GM18951 (cell line): ENCODE results near the gene BEND5.

Experiments
- POLR2A ChIP-seq: IDR thresholded peaks from 4 replicates; pipeline ENCODE4 v1.6.1; 2011; ENCODE audit warnings: mild to moderate bottlenecking; ENCODE audit not compliant: insufficient read length, insufficient read depth; ENCODE audit errors: extremely low read depth
- in situ Hi-C: fragments of 300-500 bp; cut with MboI; formaldehyde crosslinking; loops from one replicate; pipeline ENCODE4 v1.12.0; 2022; ENCODE audit warnings: low sequenced_read_pairs, mixed read lengths, inconsistent platforms; ENCODE audit not compliant: unreplicated experiment

The BEND5 gene

DNA sequence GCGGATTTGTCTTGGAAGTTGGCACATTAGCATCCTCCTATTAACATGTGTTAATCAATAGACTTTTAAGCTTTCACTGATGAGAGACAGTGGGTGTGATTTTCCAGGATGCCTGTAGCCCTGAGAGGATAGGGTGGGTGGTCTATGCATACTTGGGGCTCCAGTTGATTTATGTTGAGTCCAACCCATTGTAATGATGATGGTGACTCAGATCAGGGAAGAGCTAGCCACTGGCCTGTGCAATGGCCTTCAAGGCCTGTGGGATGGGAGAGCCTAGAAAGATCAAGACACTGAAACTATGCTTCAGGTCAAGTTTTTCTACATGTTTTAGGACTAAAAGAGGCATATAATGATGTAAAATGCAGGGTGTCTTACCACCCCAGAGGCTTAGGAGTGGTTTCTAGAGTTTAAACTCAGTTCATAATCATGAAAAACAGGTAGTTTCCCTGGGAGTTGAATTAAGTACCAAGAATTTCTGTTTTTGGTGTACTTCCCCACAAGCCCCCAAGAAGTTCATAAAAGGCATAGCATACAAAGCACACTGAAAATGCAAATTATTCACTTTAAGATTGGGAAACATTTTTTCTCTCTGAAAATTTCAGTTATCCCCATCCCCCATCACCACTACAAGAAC is 19.9 kb downstream of the BEND5 start:
- TF ChIP-seq POLR2A = no peak
- in situ Hi-C loops = no loop called here

DNA sequence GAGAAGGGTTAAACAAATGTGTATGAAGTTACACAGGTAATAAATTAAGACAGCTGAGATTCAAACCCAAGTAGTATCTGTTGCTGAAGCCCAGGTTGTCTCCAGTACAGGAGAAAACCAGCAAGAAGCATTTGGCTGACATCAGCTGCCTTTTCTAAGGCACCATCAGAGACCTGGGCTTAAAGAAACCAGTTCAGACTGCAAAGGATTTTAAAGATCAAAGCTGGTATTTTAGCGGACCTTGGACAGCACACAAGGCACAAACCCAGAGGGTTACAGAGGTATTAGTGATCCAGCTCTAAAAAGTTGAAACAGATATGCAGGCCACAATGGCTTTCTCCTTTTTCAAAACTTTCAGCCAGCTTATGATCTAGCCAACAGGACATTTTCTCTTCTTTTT is 23.4 kb downstream of the BEND5 start:
- in situ Hi-C loops = no loop called here
- TF ChIP-seq POLR2A = no peak

DNA sequence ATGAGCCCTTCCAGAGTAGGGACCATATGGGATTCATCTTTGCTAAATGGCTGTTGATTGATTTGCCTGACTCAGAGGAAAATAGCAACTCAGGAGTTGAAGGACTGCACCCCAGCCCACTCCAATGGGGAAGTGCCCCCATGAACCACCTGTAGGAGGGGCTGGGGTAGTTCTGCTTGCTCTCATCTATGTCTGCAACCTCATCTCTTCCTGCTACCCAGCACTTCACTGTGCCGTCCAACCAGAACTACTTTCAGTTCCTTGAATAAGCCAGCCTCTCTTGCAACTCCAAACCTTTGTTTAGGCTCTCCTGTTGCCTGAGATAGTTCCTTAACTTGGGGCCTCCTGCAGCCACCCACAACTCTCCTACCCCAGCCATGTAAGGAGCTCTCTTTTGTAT is 26.6 kb downstream of the BEND5 start:
- no peak for TF ChIP-seq POLR2A
- in situ Hi-C loops = no loop called here

DNA sequence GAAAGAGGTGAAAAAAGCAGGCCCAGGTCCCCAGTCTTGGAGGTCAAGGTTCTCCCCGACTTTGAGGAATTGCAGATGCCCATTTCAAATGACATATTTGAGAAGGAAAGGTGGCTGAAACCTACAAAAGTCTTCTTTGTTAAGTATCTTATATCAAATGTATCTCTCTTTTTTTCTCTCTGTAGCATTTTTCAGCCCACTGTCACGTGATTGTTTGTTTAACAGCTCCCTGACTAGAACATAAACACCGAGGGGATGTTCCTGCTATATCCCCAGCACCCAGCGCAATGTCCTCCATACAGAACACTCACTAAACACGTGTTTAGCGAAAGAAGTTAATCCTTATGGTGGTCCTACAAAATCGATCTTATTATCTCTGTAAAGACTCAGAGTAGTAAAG is 27.6 kb downstream of the BEND5 start:
- no peak for TF ChIP-seq POLR2A
- in situ Hi-C loops = no loop called here

DNA sequence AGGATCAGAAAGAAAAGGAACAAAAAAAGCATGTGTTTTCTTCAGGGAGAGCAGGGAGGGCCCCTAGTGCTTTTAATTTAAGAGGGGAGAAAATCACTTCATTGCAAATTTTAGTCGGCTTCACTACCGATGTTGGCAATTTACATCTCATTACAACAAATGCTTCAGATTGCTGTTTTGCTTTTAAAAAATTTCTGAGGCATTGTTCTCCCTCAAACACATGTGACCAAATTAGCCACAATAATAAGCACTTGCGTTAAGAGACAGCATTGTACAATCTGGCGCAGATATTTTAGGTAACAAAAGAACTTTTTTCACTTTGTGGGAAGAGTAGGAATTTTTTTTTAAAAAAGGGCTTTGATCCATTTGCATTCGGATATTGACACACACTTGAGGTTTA is 29.8 kb downstream of the BEND5 start:
- in situ Hi-C loops = no loop called here
- TF ChIP-seq POLR2A = no peak

DNA sequence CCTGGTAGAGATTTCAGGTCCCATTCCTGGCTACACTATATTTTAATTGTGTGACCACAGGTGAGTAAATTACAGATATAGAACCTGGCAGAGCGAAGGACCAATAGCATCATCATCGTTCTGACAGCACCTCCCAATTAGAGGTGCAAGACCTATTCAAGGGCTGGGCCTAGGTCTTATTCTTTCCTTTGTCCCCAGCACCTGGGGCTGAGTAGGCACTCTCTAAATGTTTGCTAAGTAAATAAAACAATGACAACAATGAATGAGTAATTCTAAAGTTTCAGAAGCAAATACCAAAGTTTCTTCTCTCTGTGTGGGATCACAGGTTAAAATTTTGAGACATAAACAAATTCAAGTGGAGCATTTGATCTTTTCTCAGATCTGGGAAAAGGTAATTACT is 32.7 kb downstream of the BEND5 start:
- in situ Hi-C loops = no loop called here

DNA sequence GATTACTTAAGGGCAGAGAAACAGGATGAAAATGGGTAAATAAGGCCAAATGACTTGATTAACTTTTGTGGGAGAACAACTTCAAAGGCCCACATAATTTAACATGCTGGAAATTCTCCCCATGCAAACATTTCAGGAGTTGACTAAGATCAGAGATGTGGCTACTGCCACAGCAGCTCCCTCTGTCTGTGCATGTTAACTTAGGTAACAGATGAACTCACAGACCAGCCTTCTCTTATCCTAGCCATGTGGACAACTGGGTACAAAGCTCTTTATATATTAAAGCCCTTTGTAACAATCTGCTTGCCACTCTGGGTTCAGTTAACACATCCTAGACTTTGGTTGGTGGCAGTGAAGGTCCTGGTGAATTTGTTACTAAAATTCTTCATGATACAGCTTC is 33.2 kb downstream of the BEND5 start:
- in situ Hi-C loops = no loop called here

More for the DNA sequence above, 32.7 kb downstream of the BEND5 start:
- TF ChIP-seq POLR2A = no peak

DNA sequence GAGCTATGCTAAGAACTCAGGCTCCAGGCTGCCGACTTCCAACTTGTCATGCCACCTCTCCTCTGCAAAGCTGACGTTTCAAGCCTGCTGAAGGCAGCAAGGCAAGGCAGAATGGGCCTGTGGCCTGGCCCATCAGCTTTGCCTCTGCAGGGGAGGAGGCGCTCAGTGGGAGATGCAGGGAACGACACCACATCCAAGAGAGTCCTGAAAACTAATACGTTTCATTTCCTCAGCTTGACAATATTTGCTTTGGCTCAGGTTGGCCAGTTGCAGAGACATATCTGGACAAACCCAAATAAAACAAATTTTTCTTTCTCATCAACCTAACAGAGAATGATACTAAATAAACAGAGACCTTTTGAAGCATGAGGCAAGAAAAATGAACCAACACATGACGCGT is 35.3 kb downstream of the BEND5 start:
- in situ Hi-C loops = no loop called here
- no peak for TF ChIP-seq POLR2A

More for the DNA sequence above, 33.2 kb downstream of the BEND5 start:
- TF ChIP-seq POLR2A = no peak

DNA sequence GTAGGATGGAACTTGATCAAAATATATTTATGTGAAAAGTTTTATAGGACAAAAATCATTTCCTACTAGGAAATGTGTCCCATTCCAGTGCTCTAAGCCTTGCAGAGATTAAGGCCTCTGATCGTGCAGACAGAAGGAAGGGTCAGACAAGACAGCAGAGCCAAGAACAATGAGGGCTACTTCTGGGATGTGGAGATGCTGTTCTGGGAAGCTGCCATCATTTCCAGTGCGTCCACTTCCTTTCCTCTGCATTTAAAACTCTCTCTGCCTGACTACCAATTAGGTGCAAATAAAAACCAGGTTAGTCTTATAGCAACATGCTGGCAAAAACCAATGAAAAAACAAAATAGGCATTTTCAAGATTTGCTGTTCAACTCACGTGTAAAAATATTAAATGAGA is 36.1 kb downstream of the BEND5 start:
- in situ Hi-C loops = no loop called here
- no peak for TF ChIP-seq POLR2A

DNA sequence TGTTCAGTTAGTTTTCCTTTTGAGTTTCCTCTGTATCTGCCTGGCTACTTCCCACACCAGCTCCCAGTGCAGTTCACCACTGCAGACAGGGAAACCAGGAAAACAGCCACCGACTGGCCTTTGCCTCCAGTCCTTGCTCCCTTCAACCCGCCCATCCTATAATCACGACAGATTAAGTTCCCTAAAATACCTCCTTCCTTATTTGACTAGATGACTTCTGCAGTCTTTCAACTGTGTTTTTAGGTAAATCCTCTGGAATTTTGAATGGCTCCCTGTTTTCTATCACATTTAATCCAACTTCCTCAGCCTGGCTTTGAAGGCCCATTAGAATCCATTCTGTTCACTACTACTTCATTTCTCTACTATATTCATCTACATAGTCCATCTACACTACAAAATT is 37.6 kb downstream of the BEND5 start:
- in situ Hi-C loops = no loop called here
- TF ChIP-seq POLR2A = no peak

DNA sequence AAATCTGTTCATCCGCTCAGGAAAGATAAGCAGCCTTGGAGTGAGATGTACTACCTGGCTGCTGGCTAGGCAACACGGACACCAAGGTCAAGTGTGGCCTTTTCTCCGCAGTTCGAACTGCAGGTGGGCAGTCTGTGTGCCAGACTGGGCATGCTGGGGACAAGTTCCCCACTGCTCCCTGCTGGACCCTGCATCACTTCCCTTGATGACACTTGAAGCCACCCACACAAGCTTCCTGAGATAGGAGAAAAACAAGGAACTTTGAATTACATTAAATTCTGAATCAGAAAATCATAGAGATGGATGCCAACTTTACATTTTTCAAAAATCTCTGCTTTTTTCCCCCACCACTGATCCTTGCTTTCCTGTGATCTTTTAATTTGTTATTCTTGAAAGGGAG is 38.3 kb downstream of the BEND5 start:
- in situ Hi-C loops = no loop called here
- TF ChIP-seq POLR2A = no peak

DNA sequence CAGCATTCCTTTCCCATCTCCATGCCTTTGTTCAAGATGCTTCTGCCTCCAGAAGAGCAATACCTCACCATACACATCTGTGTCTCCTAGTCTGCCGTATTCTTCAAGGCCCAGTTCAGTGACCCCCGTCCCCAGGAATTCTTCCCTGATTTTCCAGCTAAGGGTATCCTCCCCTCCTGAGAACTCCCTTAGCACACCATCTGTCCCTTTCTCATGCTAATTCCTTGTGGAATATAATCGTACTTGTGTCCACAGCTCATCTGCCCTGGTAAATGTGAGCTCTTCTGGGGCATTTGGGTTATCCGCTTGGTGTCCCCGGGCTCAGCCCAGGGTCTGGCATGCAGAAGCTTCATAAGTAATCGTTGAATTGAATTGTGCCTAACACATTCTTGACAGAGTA is 40.9 kb downstream of the BEND5 start:
- in situ Hi-C loops = no loop called here
- TF ChIP-seq POLR2A = no peak

DNA sequence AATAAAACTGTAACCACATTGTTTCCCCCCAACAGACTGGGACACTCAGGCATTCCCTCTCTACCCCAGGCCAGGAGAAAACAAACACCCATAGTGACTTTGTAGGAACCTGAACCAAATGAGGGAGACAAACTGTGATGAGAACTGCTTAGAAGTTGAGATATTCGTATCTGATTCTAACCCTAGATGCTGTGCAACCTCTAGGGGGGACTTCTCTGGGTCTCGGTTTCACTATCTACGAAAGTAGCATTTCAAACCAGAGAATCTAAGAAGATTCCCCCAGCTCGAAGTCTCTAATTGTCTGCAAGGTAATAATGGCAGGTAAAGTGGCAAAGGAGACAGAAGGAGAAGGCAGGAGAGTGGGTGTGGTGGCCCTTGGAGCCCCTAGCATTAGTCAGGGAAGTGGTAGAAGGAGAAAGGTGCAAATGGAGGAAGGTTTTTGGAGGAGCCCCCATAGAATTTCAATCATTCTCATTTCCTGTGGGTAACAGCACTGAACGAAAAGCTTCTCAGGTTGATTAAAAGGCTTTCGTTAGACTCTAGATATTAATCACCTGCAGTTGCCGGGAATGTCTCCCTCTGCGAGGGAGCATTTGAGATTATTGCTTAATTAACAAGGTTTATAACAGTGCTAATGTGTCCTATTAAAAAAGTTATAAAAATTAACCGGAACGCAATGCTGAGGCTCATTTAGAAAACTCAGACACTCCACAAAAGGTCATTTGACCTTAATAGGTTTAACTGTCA is 46.4 kb downstream of the BEND5 start:
- TF ChIP-seq POLR2A = no peak
- in situ Hi-C loops = no loop called here

DNA sequence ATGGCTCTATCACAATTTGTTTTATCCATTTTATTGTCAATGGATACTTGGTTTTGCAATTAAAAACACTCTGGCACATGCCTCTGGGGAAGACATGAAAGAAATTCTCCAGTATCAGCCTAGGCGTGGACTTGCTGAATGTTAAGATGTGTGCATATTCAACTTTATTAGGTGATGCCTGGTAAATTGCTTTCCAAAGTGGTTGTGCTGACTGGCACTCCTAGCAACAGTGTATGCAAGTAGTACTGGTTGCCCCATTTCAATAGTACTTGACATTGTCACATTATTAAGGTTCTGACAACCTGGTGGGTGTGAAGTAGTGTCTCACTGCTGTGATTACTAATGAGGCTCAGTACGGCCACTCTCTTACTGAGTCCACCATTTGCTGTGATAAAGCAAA is 48.1 kb downstream of the BEND5 start:
- in situ Hi-C loops = no loop called here
- no peak for TF ChIP-seq POLR2A
